GM18499 (cell line): ENCODE data around the gene HMCN1.

ENCODE experiments used
- ATAC-seq: cut with Tn5 transposase; IDR thresholded peaks from one replicate; pipeline ENCODE4 v1.9.1; 2021; ENCODE audit warnings: moderate number of reproducible peaks; ENCODE audit not compliant: insufficient read depth, unreplicated experiment

The HMCN1 gene

GRCh38 chr1:185991266-185991665 lies 257.1 kb downstream of the HMCN1 start:
- ATAC-seq, result no peak

GRCh38 chr1:185996211-185996610 lies 262.0 kb downstream of the HMCN1 start:
- no peak for ATAC-seq

- no peak for ATAC-seq
Measured at GRCh38 chr1:185998391-185998790, 264.2 kb downstream of the HMCN1 start.

GRCh38 chr1:186002406-186002805 lies 268.2 kb downstream of the HMCN1 start:
- no peak for ATAC-seq

- ATAC-seq, result no peak
Measured at GRCh38 chr1:186009039-186009737, 275.0 kb downstream of the HMCN1 start.

- ATAC-seq, result no peak
Measured at GRCh38 chr1:186014370-186015037, 280.3 kb downstream of the HMCN1 start.

- no peak for ATAC-seq
Measured at GRCh38 chr1:186016856-186017255, 282.7 kb downstream of the HMCN1 start.

- no peak for ATAC-seq
Measured at GRCh38 chr1:186022184-186022583, 288.0 kb downstream of the HMCN1 start.

GRCh38 chr1:186026946-186027345 lies 292.8 kb downstream of the HMCN1 start:
- ATAC-seq, result no peak

- no peak for ATAC-seq
Measured at GRCh38 chr1:186027621-186028020, 293.4 kb downstream of the HMCN1 start.

GRCh38 chr1:186030453-186030852 lies 296.3 kb downstream of the HMCN1 start:
- no peak for ATAC-seq

GRCh38 chr1:186033847-186034271 lies 299.7 kb downstream of the HMCN1 start:
- ATAC-seq, result no peak

GRCh38 chr1:186042230-186042629 lies 308.0 kb downstream of the HMCN1 start:
- ATAC-seq, result no peak

- no peak for ATAC-seq
Measured at GRCh38 chr1:186043296-186043695, 309.1 kb downstream of the HMCN1 start.

- ATAC-seq, result no peak
Measured at GRCh38 chr1:186044079-186044685, 310.0 kb downstream of the HMCN1 start.

- ATAC-seq, result no peak
Measured at GRCh38 chr1:186046437-186047211, 312.4 kb downstream of the HMCN1 start.

GRCh38 chr1:186050360-186050759 lies 316.2 kb downstream of the HMCN1 start:
- no peak for ATAC-seq

- no peak for ATAC-seq
Measured at GRCh38 chr1:186054003-186054402, 319.8 kb downstream of the HMCN1 start.

GRCh38 chr1:186054932-186055331 lies 320.7 kb downstream of the HMCN1 start:
- no peak for ATAC-seq

GRCh38 chr1:186055846-186056245 lies 321.7 kb downstream of the HMCN1 start:
- no peak for ATAC-seq

GRCh38 chr1:186057086-186057485 lies 322.9 kb downstream of the HMCN1 start:
- no peak for ATAC-seq
